NAMALWA (cell line): ENCODE results near the gene TFR2.
"Not testable (repeated sequence)": the region's sequence is repeated elsewhere in the genome, so short reads cannot be mapped to it uniquely, and the experiment has no call there.

Source experiments
- DNase-seq: peaks from one replicate; pipeline ENCODE4 v3.0.0-alpha.2; 2015; ENCODE audit warnings: low spot score

The TFR2 gene

GRCh38 chr7:100678291-100678984 lies 37.1 kb upstream of the TFR2 start:
- peak; percentile 59 for DNase-seq

GRCh38 chr7:100677308-100678267 lies 36.2 kb upstream of the TFR2 start:
- DNase-seq, result no peak

GRCh38 chr7:100676501-100677306 lies 35.4 kb upstream of the TFR2 start:
- no peak for DNase-seq

GRCh38 chr7:100675581-100676350 lies 34.4 kb upstream of the TFR2 start:
- peak; percentile 94 for DNase-seq

- DNase-seq, result peak; percentile 59
These were observed 33.7 kb upstream of the TFR2 start for GRCh38 chr7:100675105-100675451.

GRCh38 chr7:100674411-100675104 lies 33.2 kb upstream of the TFR2 start:
- peak; percentile 70 for DNase-seq

GRCh38 chr7:100673942-100674410 lies 32.6 kb upstream of the TFR2 start:
- peak; percentile 58 for DNase-seq

- peak; percentile 99 for DNase-seq
These were observed 32.1 kb upstream of the TFR2 start, which contains the start of gene GNB2 for GRCh38 chr7:100673302-100673941. Gene GNB2 (plus strand): TSS chr7:100673740. CDS start chr7:100676266, 2,526 bp downstream.

GRCh38 chr7:100671353-100672327 lies 30.3 kb upstream of the TFR2 start:
- DNase-seq, result no peak

GRCh38 chr7:100670074-100670473 lies 28.7 kb upstream of the TFR2 start:
- no peak for DNase-seq

- DNase-seq, result not testable (repeated sequence)
These were observed 27.8 kb upstream of the TFR2 start for GRCh38 chr7:100669106-100669505.

- DNase-seq, result no peak
These were observed 26.7 kb upstream of the TFR2 start for GRCh38 chr7:100668069-100668449.

GRCh38 chr7:100667331-100668068 lies 26.1 kb upstream of the TFR2 start:
- DNase-seq, result no peak

GRCh38 chr7:100665168-100665726 lies 23.9 kb upstream of the TFR2 start:
- DNase-seq, result no peak

GRCh38 chr7:100662194-100662776 lies 20.9 kb upstream of the TFR2 start:
- not testable (repeated sequence) for DNase-seq

- DNase-seq, result no peak
These were observed 14.7 kb upstream of the TFR2 start, which contains the start of gene ACTL6B for GRCh38 chr7:100655908-100656674. Gene ACTL6B (minus strand): TSS chr7:100656448. CDS start chr7:100656354, 94 bp downstream.
